Mucosa of descending colon (tissue), 3 donors: ENCODE measurements around the gene CD79B. TPM values are rescaled to one million over a fixed set of nuclear protein-coding genes. Genes with fewer than 3 reads are reported as not detected.

Experiments
- ATAC-seq: fragments of 200-7000 bp; cut with Tn5 transposase; one replicate; pipeline ENCODE4 v1.9.1; 2020; ENCODE audit warnings: mild to moderate bottlenecking, moderate library complexity
- DNase-seq, 3 donors: peaks; one replicate each; pipeline ENCODE4 v3.0.0-alpha.2; 2020
- H3K36me3 ChIP-seq: fragments of 200-600 bp; one replicate; pipeline ENCODE4 v1.8.0; 2021; ENCODE audit warnings: low read depth, mild to moderate bottlenecking
- H3K4me1 ChIP-seq: fragments of 200-600 bp; one replicate; pipeline ENCODE4 v1.8.0; 2021; ENCODE audit warnings: low read depth, mild to moderate bottlenecking
- H3K4me3 ChIP-seq: fragments of 200-600 bp; one replicate; pipeline ENCODE4 v1.8.0; 2021; ENCODE audit warnings: mild to moderate bottlenecking
- H3K9me3 ChIP-seq: fragments of 200-600 bp; one replicate; pipeline ENCODE4 v1.8.0; 2021; ENCODE audit warnings: mild to moderate bottlenecking
- CTCF ChIP-seq: fragments of 200-600 bp; IDR thresholded peaks from one replicate; pipeline ENCODE4 v1.8.0; 2022; ENCODE audit warnings: antibody characterized with exemption, mild to moderate bottlenecking
- intact Hi-C, 2 donors: fragments of 100-400 bp; cut with DNase I in 1 of 2; cut with micrococcal nuclease in 1 of 2; formaldehyde crosslinking; loops; one replicate each; pipeline versions ENCODE4 v1.11.0 to v1.11.1; 2022; cut with DNase I, micrococcal nuclease
- total RNA-seq, 3 donors: library from RNA; stranded (reverse); fragmentation: NEBNext Ultra II Directional in 2 of 3; extraction: Animal tissue kit (Norgen Biotek cat#: 25700) in 2 of 3; gene quantifications; one replicate each; pipeline versions ENCODE4 v1.2.1 to v1.2.4, GENCODE V29; 2021 to 2023
- donor health status: DM: no; HTN: no; CAD: no; lungs with moderate emphysema.
- donor health status: DM: no; HTN: no; CAD: no.
- donor health status: DM: no; HTN: yes; CAD: no.

Gene CD79B
- total RNA-seq, 3 donors from 2014 or later: 0.70 to 2.4 (median 1.4) TPM

- ATAC-seq (no peak), DNase-seq (no peak)
- no peak for TF ChIP-seq CTCF
- H3K9me3 ChIP-seq: no peaks in the 10 kb centered on the region
- intact Hi-C loops: no loop called here
- H3K36me3 ChIP-seq: no peaks in the 10 kb centered on the region
- H3K4me3 ChIP-seq: no peak overlapping the region
- peaks cover 7% of the 10 kb centered on the region for H3K4me1 ChIP-seq
Observed at GRCh38 chr17:63960006-63960405, 27.9 kb upstream of the CD79B start.

- DNase-seq (no peak), ATAC-seq (no peak)
- Histone ChIP-seq H3K36me3 (no peaks in the 10 kb centered on the region), H3K4me1 (peaks cover 4% of the 10 kb centered on the region), H3K9me3 (no peaks in the 10 kb centered on the region), H3K4me3 (no peak overlapping the region)
- no peak for TF ChIP-seq CTCF
- intact Hi-C loops: no loop called here
Observed at GRCh38 chr17:63956296-63956920, 24.3 kb upstream of the CD79B start.

GRCh38 chr17:63955791-63956190, 23.7 kb upstream of the CD79B start:
- TF ChIP-seq CTCF: no peak
- DNase-seq (no peak), ATAC-seq (no peak)
- intact Hi-C loops: no loop called here
- Histone ChIP-seq H3K4me3 (no peak overlapping the region), H3K36me3 (no peaks in the 10 kb centered on the region), H3K4me1 (no peaks in the 10 kb centered on the region), H3K9me3 (no peaks in the 10 kb centered on the region)

- intact Hi-C loops: no loop called here
- ATAC-seq: no peak
- H3K9me3 ChIP-seq: no peaks in the 10 kb centered on the region
- H3K4me3 ChIP-seq: no peak overlapping the region
- H3K4me1 ChIP-seq: no peaks in the 10 kb centered on the region
- DNase-seq: no peak
- TF ChIP-seq CTCF: no peak
- no peaks in the 10 kb centered on the region for H3K36me3 ChIP-seq
Observed at GRCh38 chr17:63955232-63955631, 23.1 kb upstream of the CD79B start.

- no peak overlapping the region for H3K4me3 ChIP-seq
- DNase-seq: no peak
- no peaks in the 10 kb centered on the region for H3K4me1 ChIP-seq
- ATAC-seq: peak; percentile 41
- no peaks in the 10 kb centered on the region for H3K9me3 ChIP-seq
- no peak for TF ChIP-seq CTCF
- intact Hi-C loops: no loop called here
- H3K36me3 ChIP-seq: no peaks in the 10 kb centered on the region
Observed at GRCh38 chr17:63954402-63955063, 22.4 kb upstream of the CD79B start.
